ENCODE results near the gene EPHB3. TPM values are rescaled to one million over a fixed set of nuclear protein-coding genes. Genes with fewer than 3 reads are reported as not detected.

The EPHB3 gene
- polyA plus RNA-seq, 3 donors: 0.71 to 1.2 (median 0.80) TPM

DNA sequence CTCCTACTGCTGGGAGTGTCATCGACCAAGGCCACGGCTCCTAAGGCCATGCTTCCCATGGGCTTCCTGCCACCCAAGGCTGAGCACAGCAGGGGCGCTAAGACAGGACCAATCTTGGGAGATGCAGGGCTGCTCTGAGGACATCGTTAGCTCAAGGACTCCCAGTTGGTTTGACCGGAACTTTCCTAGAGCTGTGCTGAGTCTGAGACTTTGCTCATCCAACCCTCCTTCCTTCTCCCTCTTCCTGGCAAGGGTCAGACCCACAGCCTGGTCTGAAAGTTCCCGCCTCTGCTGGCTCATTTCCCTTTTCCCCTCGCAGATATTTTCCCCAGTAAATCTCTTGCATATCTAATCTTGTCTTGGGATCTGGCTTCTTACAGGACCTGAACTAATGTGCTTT, 57.2 kb downstream of the EPHB3 start:
- TF ChIP-seq, protein P1, sequence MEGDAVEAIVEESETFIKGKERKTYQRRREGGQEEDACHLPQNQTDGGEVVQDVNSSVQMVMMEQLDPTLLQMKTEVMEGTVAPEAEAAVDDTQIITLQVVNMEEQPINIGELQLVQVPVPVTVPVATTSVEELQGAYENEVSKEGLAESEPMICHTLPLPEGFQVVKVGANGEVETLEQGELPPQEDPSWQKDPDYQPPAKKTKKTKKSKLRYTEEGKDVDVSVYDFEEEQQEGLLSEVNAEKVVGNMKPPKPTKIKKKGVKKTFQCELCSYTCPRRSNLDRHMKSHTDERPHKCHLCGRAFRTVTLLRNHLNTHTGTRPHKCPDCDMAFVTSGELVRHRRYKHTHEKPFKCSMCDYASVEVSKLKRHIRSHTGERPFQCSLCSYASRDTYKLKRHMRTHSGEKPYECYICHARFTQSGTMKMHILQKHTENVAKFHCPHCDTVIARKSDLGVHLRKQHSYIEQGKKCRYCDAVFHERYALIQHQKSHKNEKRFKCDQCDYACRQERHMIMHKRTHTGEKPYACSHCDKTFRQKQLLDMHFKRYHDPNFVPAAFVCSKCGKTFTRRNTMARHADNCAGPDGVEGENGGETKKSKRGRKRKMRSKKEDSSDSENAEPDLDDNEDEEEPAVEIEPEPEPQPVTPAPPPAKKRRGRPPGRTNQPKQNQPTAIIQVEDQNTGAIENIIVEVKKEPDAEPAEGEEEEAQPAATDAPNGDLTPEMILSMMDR (IDR thresholded peaks at IDR 0.05): no peak
- WGBS (ENCODE audit: insufficient coverage): 51% methylated on average over 7 of the region's 7 CpGs
- H3K36me3 ChIP-seq (replicated peaks in 1 of 2; ENCODE audit: control insufficient read depth in 1 of 2, insufficient read depth in 2 of 2, low read length in 2 of 2): no peaks in the 10 kb centered on the region
- peak overlapping the region in 1 of 2 donors; percentile 37 for H3K4me3 Mint-ChIP-seq
- peak overlapping the region; percentile 21 for H3K4me2 ChIP-seq (replicated peaks; ENCODE audit: extremely low read depth, low read length, poor library complexity, severe bottlenecking)
- H3K4me1 ChIP-seq (ENCODE audit: control insufficient read depth in 1 of 2, insufficient read depth in 2 of 2, low read length in 2 of 2): peaks cover 39 to 40% of the 10 kb centered on the region in 2 donors
- H3K27ac ChIP-seq (ENCODE audit: low read depth in 1 of 2, low read length in 2 of 2): peak overlapping the region in 1 of 2 donors; percentile 59
- no peak overlapping the region for H2AFZ ChIP-seq (ENCODE audit: insufficient read depth, low read depth, low read length, poor library complexity, severe bottlenecking)
- no peak for DNase-seq
- no peaks in the 10 kb centered on the region for H3K36me3 Mint-ChIP-seq
- intact Hi-C loops (cut with micrococcal nuclease): no loop called here
- H3K9ac ChIP-seq (ENCODE audit: insufficient read depth, low read length, poor library complexity, severe bottlenecking): no peak overlapping the region
- H3K27ac Mint-ChIP-seq: peak overlapping the region; percentile 15 to 91 (median 78)
- peaks cover 51% of the 10 kb centered on the region for H3K4me1 Mint-ChIP-seq
- no peaks in the 10 kb centered on the region for H3K79me2 ChIP-seq (ENCODE audit: insufficient read depth, low read length)
- H3K9me3 ChIP-seq (replicated peaks in 1 of 2; ENCODE audit: control insufficient read depth in 1 of 2, insufficient read depth in 1 of 2, low read length in 2 of 2): no peaks in the 10 kb centered on the region
- peaks cover 0 to 4% (median 1%) of the 10 kb centered on the region in 7 donors for H3K9me3 Mint-ChIP-seq
- H4K20me1 ChIP-seq (ENCODE audit: insufficient read depth, low read length): no peaks in the 10 kb centered on the region
- H3K4me3 ChIP-seq (replicated peaks in 1 of 3; ENCODE audit: low read depth in 2 of 3, low read length in 3 of 3): peak overlapping the region in 1 of 3 experiments; percentile 24
- H3K27me3 Mint-ChIP-seq (ENCODE audit: low read depth in 3 of 3): peaks cover 0 to 2% (median 0%) of the 10 kb centered on the region in 3 donors
- H3K27me3 ChIP-seq (ENCODE audit: control insufficient read depth in 2 of 2, insufficient read depth in 2 of 2, low read length in 2 of 2): no peaks in the 10 kb centered on the region

DNA sequence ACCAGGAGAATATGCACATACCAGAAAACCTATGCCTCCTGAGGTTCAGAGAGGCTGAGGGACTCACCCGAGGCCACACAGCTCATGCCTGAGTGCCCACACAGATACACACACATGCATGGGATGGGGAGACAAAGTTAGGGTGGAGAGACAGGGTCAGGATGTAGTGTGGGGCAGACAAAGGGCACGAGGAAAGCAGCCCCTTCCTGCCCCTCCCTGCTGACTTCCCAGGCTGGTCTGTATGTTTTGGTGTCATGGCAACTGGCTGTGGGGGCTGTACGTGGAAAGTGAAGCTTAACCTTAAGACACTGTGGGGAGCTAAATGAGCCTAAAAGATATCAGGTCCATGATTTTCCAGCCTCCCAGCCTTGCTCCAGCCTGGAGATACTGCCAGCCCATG, 57.8 kb downstream of the EPHB3 start:
- DNase-seq: peak; percentile 24 to 41 (median 25)

More for the DNA sequence above, 57.8 kb downstream of the EPHB3 start:
- H3K4me1 ChIP-seq (ENCODE audit: control insufficient read depth in 1 of 2, insufficient read depth in 2 of 2, low read length in 2 of 2): peaks cover 39 to 40% of the 10 kb centered on the region in 2 donors
- Mint-ChIP-seq H3K36me3 (no peaks in the 10 kb centered on the region), H3K4me3 (peak overlapping the region in 1 of 2 donors; percentile 36), H3K9me3 (peaks cover 0 to 4% (median 1%) of the 10 kb centered on the region in 7 donors), H3K27ac (peak overlapping the region; percentile 15 to 91 (median 76)), H3K4me1 (peaks cover 51% of the 10 kb centered on the region), H3K27me3 (ENCODE audit: low read depth in 3 of 3) (peaks cover 0 to 2% (median 0%) of the 10 kb centered on the region in 3 donors)
- no peaks in the 10 kb centered on the region for H4K20me1 ChIP-seq (ENCODE audit: insufficient read depth, low read length)
- H3K36me3 ChIP-seq (replicated peaks in 1 of 2; ENCODE audit: control insufficient read depth in 1 of 2, insufficient read depth in 2 of 2, low read length in 2 of 2): no peaks in the 10 kb centered on the region
- H3K27me3 ChIP-seq (ENCODE audit: control insufficient read depth in 2 of 2, insufficient read depth in 2 of 2, low read length in 2 of 2): no peaks in the 10 kb centered on the region
- H3K9me3 ChIP-seq (replicated peaks in 1 of 2; ENCODE audit: control insufficient read depth in 1 of 2, insufficient read depth in 1 of 2, low read length in 2 of 2): no peaks in the 10 kb centered on the region
- H3K79me2 ChIP-seq (ENCODE audit: insufficient read depth, low read length): no peaks in the 10 kb centered on the region
- intact Hi-C loops (cut with micrococcal nuclease): no loop called here
- TF ChIP-seq, protein P1 (IDR thresholded peaks at IDR 0.05): no peak
- no CpG with 5 or more reads among the region's 3 CpGs for WGBS (ENCODE audit: insufficient coverage)
- peak overlapping the region in 1 of 3 experiments; percentile 24 for H3K4me3 ChIP-seq (replicated peaks in 1 of 3; ENCODE audit: low read depth in 2 of 3, low read length in 3 of 3)
- H3K4me2 ChIP-seq (replicated peaks; ENCODE audit: extremely low read depth, low read length, poor library complexity, severe bottlenecking): peak overlapping the region; percentile 21
- H2AFZ ChIP-seq (ENCODE audit: insufficient read depth, low read depth, low read length, poor library complexity, severe bottlenecking): peak overlapping the region; percentile 11
- H3K9ac ChIP-seq (ENCODE audit: insufficient read depth, low read length, poor library complexity, severe bottlenecking): no peak overlapping the region
- peak overlapping the region in 1 of 2 donors; percentile 59 for H3K27ac ChIP-seq (ENCODE audit: low read depth in 1 of 2, low read length in 2 of 2)
